DMS53 treated with DMSO at 0.1 percent for 48 hours (cell line): ENCODE results near the gene SMIM13.

Source experiments
- DNase-seq: peaks from one replicate; lab custom pipeline; 2025; ENCODE audit not compliant: unreplicated experiment; lab: John Stamatoyannopoulos, UW

The SMIM13 gene

GRCh38 chr6:11183761-11184362, 90.2 kb downstream of the SMIM13 start:
- DNase-seq = no peak

DNA sequence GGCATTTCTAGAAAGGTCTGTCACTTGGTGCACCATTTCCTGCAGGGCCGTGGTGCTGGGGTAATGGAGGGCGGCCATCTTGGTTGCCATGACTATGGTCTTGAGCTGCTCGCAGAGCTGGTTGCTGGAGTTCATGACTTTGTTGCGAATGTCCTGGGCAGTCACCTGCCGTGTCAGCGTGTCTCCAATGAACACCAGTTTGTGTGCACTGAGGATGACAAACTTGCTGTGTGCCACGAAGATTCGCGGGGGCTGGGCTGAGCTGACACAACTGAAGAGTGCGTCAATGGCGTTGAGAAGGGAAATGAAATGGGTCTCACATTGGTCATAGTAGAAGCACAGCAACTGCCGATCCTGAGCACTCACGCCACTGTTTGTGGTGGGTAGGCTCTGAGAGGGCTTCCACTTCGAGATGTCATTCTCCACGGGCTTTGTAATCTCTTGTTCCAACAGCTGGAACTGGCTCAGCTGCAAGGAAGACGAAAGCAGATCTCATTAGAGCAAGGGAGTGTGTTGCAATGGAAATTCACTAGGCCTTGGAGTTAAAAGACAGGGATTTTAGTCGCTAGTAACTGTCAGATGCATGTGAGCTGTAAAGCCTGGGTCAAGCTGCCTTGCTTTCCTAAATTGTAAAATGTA, 91.7 kb downstream of the SMIM13 start:
- DNase-seq = no peak

- no peak for DNase-seq
These were observed 93.7 kb downstream of the SMIM13 start for GRCh38 chr6:11187301-11187700.
